ENCODE data around the gene ABCC10. TPM values are rescaled to one million over a fixed set of nuclear protein-coding genes. Genes with fewer than 3 reads are reported as not detected.
A peak's percentile ranks its signal among the peaks of the same experiment; 100 is the strongest.
"Not testable (repeated sequence)": the region's sequence is repeated elsewhere in the genome, so short reads cannot be mapped to it uniquely, and the experiment has no call there.

The ABCC10 gene
- total and polyA plus RNA-seq, 3 experiments from 2014 or later: 28.2 to 36.4 (median 35.8) TPM

GRCh38 chr6:43390753-43391439, 36.4 kb upstream of the ABCC10 start:
- Mint-ChIP-seq H3K4me3 (peak overlapping the region; percentile 1 to 86 (median 79)), H3K27me3 (peaks cover 7 to 16% of the 10 kb centered on the region in 2 donors), H3K4me1 (peaks cover 42 to 45% (median 44%) of the 10 kb centered on the region in 3 donors), H3K27ac (peak overlapping the region in 7 of 8 donors; percentile 49 to 79 (median 71))
- H3K4me3 ChIP-seq (ENCODE audit: low read length): peak overlapping the region; percentile 10
- H3K9me3 Mint-ChIP-seq; H3K27me3 ChIP-seq (ENCODE audit: insufficient read depth, low read length, poor library complexity, severe bottlenecking); H3K36me3 Mint-ChIP-seq; DNase-seq; H3K36me3 ChIP-seq (ENCODE audit: insufficient read depth, low read length); H3K9me3 ChIP-seq (ENCODE audit: low read length): not testable (repeated sequence)
- ChIA-PET POLR2A (interaction anchor here (0.6 to 0.8 kb wide), 2 partner anchors 29 to 462 kb away, joined by 3 read pairs; partner anchors contain the start of gene CNPY3), CTCF (interaction anchor here (0.9 to 1.0 kb wide), 2 partner anchors 162 to 247 kb away, joined by 3 read pairs; partner anchors contain the start of gene DNPH1)
- H3K27ac ChIP-seq (ENCODE audit: low read depth, low read length): peak overlapping the region; percentile 20
- H3K4me1 ChIP-seq (ENCODE audit: insufficient read depth, low read length): peaks cover 30% of the 10 kb centered on the region

DNA sequence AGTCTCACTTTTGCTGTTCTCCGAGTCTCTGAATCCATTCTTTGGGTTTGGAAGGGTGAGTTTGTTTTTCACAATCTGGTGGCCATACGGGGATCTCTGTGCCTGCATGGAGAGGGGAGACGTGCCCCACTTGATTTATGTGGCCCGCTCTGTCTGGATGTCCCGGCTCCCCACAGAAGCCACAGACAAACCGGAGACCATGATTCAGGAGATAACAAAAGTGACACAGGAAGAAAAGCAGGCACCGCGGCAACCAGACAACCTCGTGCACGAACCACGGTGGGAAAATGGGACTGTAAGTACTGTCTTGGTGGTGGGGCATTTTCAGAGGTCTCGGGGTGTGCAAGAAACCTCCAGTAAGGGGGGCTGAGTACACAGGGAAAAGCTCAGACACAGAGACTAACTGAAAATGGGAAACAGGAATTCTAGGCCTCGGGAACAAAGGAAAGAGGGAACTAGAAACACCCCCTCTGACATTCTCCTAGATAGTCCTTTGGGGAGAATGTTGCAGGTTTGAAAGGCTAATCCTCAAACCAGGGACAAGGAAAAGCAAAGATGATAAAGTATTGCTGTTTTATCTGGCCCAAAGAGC, 35.8 kb upstream of the ABCC10 start:
- H3K4me3 Mint-ChIP-seq: peak overlapping the region; percentile 1 to 86 (median 79)
- no peaks in the 10 kb centered on the region for H3K27me3 ChIP-seq (ENCODE audit: insufficient read depth, low read length, poor library complexity, severe bottlenecking)
- ChIA-PET POLR2A (interaction anchor here (0.6 to 0.8 kb wide), 2 partner anchors 29 to 463 kb away, joined by 3 read pairs; partner anchors contain the start of gene CNPY3), CTCF (interaction anchor here (1.0 to 2.1 kb wide), 2 partner anchors 22 to 162 kb away, joined by 3 to 7 read pairs; partner anchors contain the start of genes DNPH1 and ZNF318)
- H3K4me1 Mint-ChIP-seq: peaks cover 37 to 40% (median 38%) of the 10 kb centered on the region in 3 donors
- peaks cover 30% of the 10 kb centered on the region for H3K4me1 ChIP-seq (ENCODE audit: insufficient read depth, low read length)
- peaks cover 7 to 16% of the 10 kb centered on the region in 2 donors for H3K27me3 Mint-ChIP-seq
- DNase-seq: peak; percentile 50 to 66 (median 61)
- peak overlapping the region; percentile 20 for H3K27ac ChIP-seq (ENCODE audit: low read depth, low read length)
- H3K36me3 Mint-ChIP-seq: no peaks in the 10 kb centered on the region
- H3K36me3 ChIP-seq (ENCODE audit: insufficient read depth, low read length): no peaks in the 10 kb centered on the region
- no peaks in the 10 kb centered on the region for H3K9me3 Mint-ChIP-seq
- H3K4me3 ChIP-seq (ENCODE audit: low read length): peak overlapping the region; percentile 10
- peak overlapping the region in 7 of 8 donors; percentile 49 to 79 (median 71) for H3K27ac Mint-ChIP-seq
- H3K9me3 ChIP-seq (ENCODE audit: low read length): no peaks in the 10 kb centered on the region

DNA sequence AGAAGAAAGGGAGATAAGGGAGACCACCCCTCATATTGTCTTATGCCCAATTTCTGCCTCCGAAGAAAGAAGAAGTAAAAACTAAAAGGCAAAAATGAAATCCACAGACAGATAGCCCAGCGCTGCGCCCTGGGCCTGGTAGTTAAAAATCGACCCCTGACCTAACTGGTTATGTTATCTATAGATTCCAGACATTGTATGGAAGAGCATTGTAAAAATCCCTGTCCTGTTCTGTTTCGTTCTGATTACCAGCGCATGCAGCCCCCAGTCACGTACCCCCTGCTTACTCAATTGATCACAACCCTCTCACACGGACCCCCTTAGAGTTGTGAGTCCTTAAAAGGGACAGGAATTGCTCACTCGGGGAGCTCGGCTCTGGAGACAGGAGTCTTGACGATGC, 34.2 kb upstream of the ABCC10 start:
- H3K4me1 Mint-ChIP-seq: peaks cover 37 to 43% (median 38%) of the 10 kb centered on the region in 3 donors
- H3K27ac ChIP-seq (ENCODE audit: low read depth, low read length): peak overlapping the region; percentile 25
- H3K27me3 Mint-ChIP-seq: peaks cover 7 to 14% of the 10 kb centered on the region in 2 donors
- H3K27me3 ChIP-seq (ENCODE audit: insufficient read depth, low read length, poor library complexity, severe bottlenecking); H3K4me3 ChIP-seq (ENCODE audit: low read length); DNase-seq; H3K9me3 ChIP-seq (ENCODE audit: low read length); H3K9me3 Mint-ChIP-seq; H3K36me3 Mint-ChIP-seq; H3K36me3 ChIP-seq (ENCODE audit: insufficient read depth, low read length); POLR2A ChIA-PET: not testable (repeated sequence)
- peak overlapping the region in 1 of 8 donors; percentile 29 for H3K27ac Mint-ChIP-seq
- CTCF ChIA-PET: interaction anchor here (1.3 to 2.1 kb wide), 3 partner anchors 24 to 130 kb away, joined by 3 to 7 read pairs (median 3); partner anchors contain the start of gene ZNF318
- peak overlapping the region in 1 of 7 donors; percentile 14 for H3K4me3 Mint-ChIP-seq
- peaks cover 30% of the 10 kb centered on the region for H3K4me1 ChIP-seq (ENCODE audit: insufficient read depth, low read length)

GRCh38 chr6:43393602-43394001, 33.7 kb upstream of the ABCC10 start:
- Mint-ChIP-seq H3K9me3 (no peaks in the 10 kb centered on the region), H3K4me3 (peak overlapping the region in 1 of 7 donors; percentile 40), H3K27ac (peak overlapping the region in 1 of 8 donors; percentile 18), H3K36me3 (no peaks in the 10 kb centered on the region), H3K27me3 (peaks cover 7 to 13% of the 10 kb centered on the region in 2 donors), H3K4me1 (peaks cover 37 to 43% (median 38%) of the 10 kb centered on the region in 3 donors)
- Histone ChIP-seq H3K27me3 (ENCODE audit: insufficient read depth, low read length, poor library complexity, severe bottlenecking) (no peaks in the 10 kb centered on the region), H3K27ac (ENCODE audit: low read depth, low read length) (no peak overlapping the region), H3K9me3 (ENCODE audit: low read length) (no peaks in the 10 kb centered on the region), H3K4me1 (ENCODE audit: insufficient read depth, low read length) (peaks cover 30% of the 10 kb centered on the region), H3K4me3 (ENCODE audit: low read length) (no peak overlapping the region), H3K36me3 (ENCODE audit: insufficient read depth, low read length) (no peaks in the 10 kb centered on the region)
- ChIA-PET CTCF (interaction anchor here (1.3 to 2.1 kb wide), 3 partner anchors 24 to 130 kb away, joined by 3 to 7 read pairs (median 3); partner anchors contain the start of gene ZNF318), POLR2A (interaction anchor here (0.6 kb wide), 1 partner anchor 43 kb away, joined by 4 read pairs; no protein-coding TSS in a partner anchor)
- DNase-seq: no peak

GRCh38 chr6:43394982-43395381, 32.4 kb upstream of the ABCC10 start:
- Histone ChIP-seq H3K4me1 (ENCODE audit: insufficient read depth, low read length) (peaks cover 27% of the 10 kb centered on the region), H3K9me3 (ENCODE audit: low read length) (no peaks in the 10 kb centered on the region), H3K4me3 (ENCODE audit: low read length) (no peak overlapping the region), H3K36me3 (ENCODE audit: insufficient read depth, low read length) (no peaks in the 10 kb centered on the region), H3K27me3 (ENCODE audit: insufficient read depth, low read length, poor library complexity, severe bottlenecking) (no peaks in the 10 kb centered on the region), H3K27ac (ENCODE audit: low read depth, low read length) (no peak overlapping the region)
- H3K27me3 Mint-ChIP-seq: peaks cover 2 to 10% of the 10 kb centered on the region in 2 donors
- peaks cover 35 to 38% (median 37%) of the 10 kb centered on the region in 3 donors for H3K4me1 Mint-ChIP-seq
- ChIA-PET POLR2A (interaction anchor here (0.7 kb wide), 2 partner anchors 119 to 170 kb away, joined by 5 to 7 read pairs; no protein-coding TSS in a partner anchor), CTCF (interaction anchor here (1.0 to 4.2 kb wide), 7 partner anchors 9 to 166 kb away, joined by 3 to 30 read pairs (median 5); partner anchors contain the start of genes DNPH1 and ZNF318)
- no peaks in the 10 kb centered on the region for H3K9me3 Mint-ChIP-seq
- H3K27ac Mint-ChIP-seq: peak overlapping the region in 2 of 8 donors; percentile 48 to 74
- no peak overlapping the region for H3K4me3 Mint-ChIP-seq
- no peak for DNase-seq
- no peaks in the 10 kb centered on the region for H3K36me3 Mint-ChIP-seq

DNA sequence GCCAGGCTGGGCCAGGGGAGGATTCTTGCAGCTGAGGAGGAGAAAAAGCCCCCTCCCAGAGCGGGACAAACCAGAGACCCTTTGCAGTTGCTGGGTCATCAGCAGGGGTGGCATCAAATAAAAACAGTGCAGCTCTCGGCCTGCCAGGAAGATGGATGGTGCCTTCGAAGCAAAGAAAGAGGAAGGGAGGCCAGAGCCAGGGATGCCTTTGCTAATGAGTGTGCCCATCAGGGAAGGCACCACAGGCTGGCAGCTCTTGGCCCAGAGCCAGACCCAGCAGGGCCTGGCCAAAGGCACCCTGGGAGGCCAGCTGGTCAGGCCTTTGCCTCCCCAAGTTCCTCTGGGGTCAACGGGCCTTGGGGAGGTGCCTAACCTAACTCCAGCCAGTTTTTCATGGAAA, 31.6 kb upstream of the ABCC10 start:
- Mint-ChIP-seq H3K27ac (peak overlapping the region in 1 of 8 donors; percentile 53), H3K4me1 (peaks cover 27 to 30% (median 29%) of the 10 kb centered on the region in 3 donors), H3K36me3 (no peaks in the 10 kb centered on the region), H3K4me3 (no peak overlapping the region), H3K27me3 (peaks cover 0 to 10% of the 10 kb centered on the region in 2 donors), H3K9me3 (no peaks in the 10 kb centered on the region)
- POLR2A ChIA-PET: interaction anchor here (0.7 kb wide), 1 partner anchor 171 kb away, joined by 7 read pairs; no protein-coding TSS in a partner anchor
- DNase-seq: no peak
- H3K36me3 ChIP-seq (ENCODE audit: insufficient read depth, low read length): no peaks in the 10 kb centered on the region
- CTCF ChIA-PET: interaction anchor here (0.7 to 4.2 kb wide), 10 partner anchors 9 to 167 kb away, joined by 3 to 30 read pairs (median 4); partner anchors contain the start of genes CRIP3, DNPH1 and ZNF318
- H3K4me3 ChIP-seq (ENCODE audit: low read length): no peak overlapping the region
- H3K9me3 ChIP-seq (ENCODE audit: low read length): no peaks in the 10 kb centered on the region
- H3K4me1 ChIP-seq (ENCODE audit: insufficient read depth, low read length): peaks cover 19% of the 10 kb centered on the region
- H3K27me3 ChIP-seq (ENCODE audit: insufficient read depth, low read length, poor library complexity, severe bottlenecking): no peaks in the 10 kb centered on the region
- no peak overlapping the region for H3K27ac ChIP-seq (ENCODE audit: low read depth, low read length)

- ChIA-PET CTCF (interaction anchor here (0.8 to 4.2 kb wide), 10 partner anchors 10 to 167 kb away, joined by 3 to 30 read pairs (median 7); partner anchors contain the start of genes CRIP3, DNPH1 and ZNF318), POLR2A (interaction anchor here (0.7 kb wide), 1 partner anchor 13 kb away, joined by 3 read pairs; no protein-coding TSS in a partner anchor)
- Mint-ChIP-seq H3K9me3 (no peaks in the 10 kb centered on the region), H3K27ac (no peak overlapping the region), H3K27me3 (peaks cover 0 to 8% of the 10 kb centered on the region in 2 donors), H3K4me3 (no peak overlapping the region), H3K36me3 (no peaks in the 10 kb centered on the region), H3K4me1 (peaks cover 19 to 22% (median 21%) of the 10 kb centered on the region in 3 donors)
- no peaks in the 10 kb centered on the region for H3K36me3 ChIP-seq (ENCODE audit: insufficient read depth, low read length)
- H3K4me1 ChIP-seq (ENCODE audit: insufficient read depth, low read length): peaks cover 11% of the 10 kb centered on the region
- no peaks in the 10 kb centered on the region for H3K27me3 ChIP-seq (ENCODE audit: insufficient read depth, low read length, poor library complexity, severe bottlenecking)
- no peaks in the 10 kb centered on the region for H3K9me3 ChIP-seq (ENCODE audit: low read length)
- H3K4me3 ChIP-seq (ENCODE audit: low read length): no peak overlapping the region
- no peak for DNase-seq
- H3K27ac ChIP-seq (ENCODE audit: low read depth, low read length): no peak overlapping the region
These were observed 30.8 kb upstream of the ABCC10 start for GRCh38 chr6:43396408-43397149.

Measured in CD8-positive, alpha-beta memory T cell (primary cell).